HFF-Myc (cell line): ENCODE data around the gene DNER.

Source experiments
- DNase-seq: peaks from one replicate; pipeline ENCODE4 v3.0.0-alpha.2; 2011; ENCODE audit warnings: low read depth; ENCODE audit errors: extremely low read depth
- H3K4me3 ChIP-seq: replicated peaks from 2 replicates; pipeline ENCODE4 v1.5.1; 2011; ENCODE audit warnings: low read depth, mild to moderate bottlenecking, control low read depth, low read length
- TF ChIP-seq, protein P1 (sequence below): IDR thresholded peaks from 2 replicates; pipeline ENCODE4 v1.5.1; 2012; ENCODE audit warnings: mild to moderate bottlenecking, low read depth, low read length, control low read depth; ENCODE audit errors: missing control alignments

The DNER gene

DNA sequence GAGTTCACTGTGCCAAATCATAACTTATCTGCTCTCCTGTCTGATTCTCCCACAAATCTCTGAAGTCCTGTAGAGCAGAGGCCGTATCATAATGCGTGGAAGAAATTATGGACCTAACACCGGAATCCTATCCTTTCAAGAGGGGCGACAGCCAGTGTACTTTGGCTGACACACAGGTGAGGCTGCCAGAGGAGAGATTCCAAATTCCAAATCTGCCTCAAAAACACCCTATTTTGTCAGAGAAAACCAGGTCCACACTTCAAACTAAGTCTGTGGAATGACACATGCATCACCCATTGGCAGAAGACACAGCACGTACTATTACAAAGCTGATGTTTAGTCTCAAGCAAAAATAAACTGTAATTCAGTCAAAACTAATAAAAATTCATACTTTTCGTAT lies 304.1 kb downstream of the DNER start:
- TF ChIP-seq, protein P1, sequence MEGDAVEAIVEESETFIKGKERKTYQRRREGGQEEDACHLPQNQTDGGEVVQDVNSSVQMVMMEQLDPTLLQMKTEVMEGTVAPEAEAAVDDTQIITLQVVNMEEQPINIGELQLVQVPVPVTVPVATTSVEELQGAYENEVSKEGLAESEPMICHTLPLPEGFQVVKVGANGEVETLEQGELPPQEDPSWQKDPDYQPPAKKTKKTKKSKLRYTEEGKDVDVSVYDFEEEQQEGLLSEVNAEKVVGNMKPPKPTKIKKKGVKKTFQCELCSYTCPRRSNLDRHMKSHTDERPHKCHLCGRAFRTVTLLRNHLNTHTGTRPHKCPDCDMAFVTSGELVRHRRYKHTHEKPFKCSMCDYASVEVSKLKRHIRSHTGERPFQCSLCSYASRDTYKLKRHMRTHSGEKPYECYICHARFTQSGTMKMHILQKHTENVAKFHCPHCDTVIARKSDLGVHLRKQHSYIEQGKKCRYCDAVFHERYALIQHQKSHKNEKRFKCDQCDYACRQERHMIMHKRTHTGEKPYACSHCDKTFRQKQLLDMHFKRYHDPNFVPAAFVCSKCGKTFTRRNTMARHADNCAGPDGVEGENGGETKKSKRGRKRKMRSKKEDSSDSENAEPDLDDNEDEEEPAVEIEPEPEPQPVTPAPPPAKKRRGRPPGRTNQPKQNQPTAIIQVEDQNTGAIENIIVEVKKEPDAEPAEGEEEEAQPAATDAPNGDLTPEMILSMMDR: no peak
- H3K4me3 ChIP-seq: no peak overlapping the region
- no peak for DNase-seq

DNA sequence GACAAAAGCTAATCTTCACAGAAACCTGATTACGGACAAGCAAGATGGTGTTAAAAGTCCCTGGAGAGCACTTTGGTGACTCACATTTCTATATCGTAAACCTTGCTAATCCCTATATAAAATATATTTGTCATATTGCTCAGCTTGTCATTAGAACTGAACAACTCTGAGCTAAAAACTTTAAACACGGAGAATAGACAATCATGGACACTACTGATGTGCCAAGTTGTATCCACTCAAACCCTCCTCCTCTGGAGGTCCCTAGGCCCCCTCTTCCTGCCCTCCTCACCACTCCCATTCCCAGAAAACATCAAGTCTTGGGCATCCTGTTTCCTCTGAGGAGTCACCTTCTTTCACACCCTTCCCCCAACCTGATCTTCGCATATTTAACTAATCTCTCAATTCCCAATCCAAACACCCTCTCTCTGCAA lies 304.6 kb downstream of the DNER start:
- DNase-seq: no peak
- H3K4me3 ChIP-seq: no peak overlapping the region
- TF ChIP-seq, protein P1: no peak

DNA sequence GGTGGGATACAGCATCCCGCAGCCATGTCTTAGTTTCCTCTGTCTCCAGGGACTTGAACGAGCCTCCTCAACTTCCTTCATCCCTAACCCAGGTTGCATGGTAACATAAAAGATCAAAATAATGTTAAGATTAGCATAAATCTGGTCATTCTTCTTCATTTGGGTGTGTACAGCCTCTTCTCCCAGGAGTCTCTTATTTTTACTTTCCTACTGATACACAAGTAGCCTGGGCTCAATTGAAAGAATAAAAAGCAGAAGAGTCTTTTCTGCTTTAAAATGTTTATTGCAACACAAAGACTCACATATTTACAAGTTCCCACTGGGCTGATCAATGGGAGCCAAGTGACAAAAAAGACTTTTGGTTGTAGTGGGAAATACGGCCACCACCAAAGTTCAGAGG lies 305.4 kb downstream of the DNER start:
- no peak for DNase-seq
- no peak overlapping the region for H3K4me3 ChIP-seq
- TF ChIP-seq, protein P1: no peak

DNA sequence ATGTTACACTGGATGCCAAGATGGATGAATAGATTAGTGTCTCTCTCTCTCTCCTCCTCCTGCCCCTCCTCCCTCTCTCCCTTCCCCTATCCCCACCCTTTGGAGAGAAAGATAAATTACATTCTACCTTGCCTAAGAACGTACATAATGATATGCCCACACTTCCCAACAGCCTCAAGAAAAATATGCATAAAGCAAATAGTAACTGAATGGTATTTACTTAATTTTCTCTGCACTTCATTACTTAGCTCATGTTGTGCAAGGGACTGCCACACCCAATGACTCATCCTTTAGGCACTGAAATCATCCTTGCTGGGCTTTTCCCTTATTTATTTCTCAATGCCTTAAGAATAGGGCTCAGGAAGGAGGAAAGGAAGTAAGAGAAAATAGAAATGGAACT lies 306.0 kb downstream of the DNER start:
- H3K4me3 ChIP-seq: no peak overlapping the region
- peak; percentile 96 for DNase-seq
- TF ChIP-seq, protein P1: no peak

DNA sequence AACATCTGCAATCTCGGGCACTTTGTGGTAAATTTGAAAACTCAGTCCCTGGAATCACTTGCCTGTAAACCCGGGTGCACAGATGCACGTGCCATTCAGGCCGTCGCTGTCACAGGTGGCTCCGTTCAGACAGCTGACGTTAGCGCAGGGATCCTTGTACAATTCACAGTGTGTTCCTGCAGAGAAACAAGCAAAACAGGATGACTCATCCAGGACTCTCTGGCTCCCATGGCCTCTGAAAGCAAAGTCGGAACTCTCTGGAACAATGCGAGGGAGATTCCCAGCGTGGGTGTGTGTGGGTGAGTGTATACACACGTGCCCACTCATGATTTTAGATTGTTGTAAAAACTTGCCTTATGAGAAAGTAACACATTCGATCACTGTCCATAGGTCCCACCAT lies 307.2 kb downstream of the DNER start:
- DNase-seq: peak; percentile 88
- H3K4me3 ChIP-seq: no peak overlapping the region
- TF ChIP-seq, protein P1: no peak

DNA sequence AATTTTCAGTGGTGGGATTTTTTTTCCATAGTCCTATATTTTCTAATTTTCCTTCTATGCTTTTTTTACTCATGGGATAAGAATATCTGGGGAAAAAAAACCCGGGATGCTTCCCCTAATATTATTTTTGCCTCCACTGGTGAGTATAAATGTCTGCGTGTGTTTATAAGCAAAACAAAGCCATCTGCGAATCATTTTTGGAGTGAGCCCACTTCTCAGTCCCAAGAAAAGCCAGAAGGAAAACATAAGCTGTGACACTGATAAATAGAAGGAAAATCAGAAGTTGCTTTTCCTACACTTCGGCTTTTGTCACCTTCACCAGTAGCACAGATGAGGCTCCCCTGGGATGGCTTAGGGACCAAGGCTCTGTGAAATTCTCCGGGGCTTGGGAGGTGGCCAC lies 308.6 kb downstream of the DNER start:
- H3K4me3 ChIP-seq: no peak overlapping the region
- TF ChIP-seq, protein P1: no peak
- DNase-seq: no peak

DNA sequence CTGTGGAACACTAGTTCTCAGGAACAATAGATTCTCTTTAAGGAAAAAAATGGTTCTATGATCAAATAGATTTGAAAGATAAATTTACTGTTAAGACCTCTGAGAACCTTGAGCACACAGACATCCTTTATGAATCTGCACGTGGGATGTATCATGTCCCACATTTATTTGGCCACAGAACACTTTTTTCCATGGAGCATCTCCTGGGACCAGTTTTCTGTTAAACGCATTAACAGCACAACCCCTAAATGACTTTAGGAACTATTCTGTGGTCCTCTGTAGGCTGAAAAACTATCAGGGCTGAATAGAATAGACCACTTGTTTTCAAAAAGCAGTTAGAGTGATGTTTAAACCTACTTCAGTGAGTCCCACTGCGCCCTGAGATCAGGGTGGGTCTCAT lies 311.1 kb downstream of the DNER start:
- H3K4me3 ChIP-seq: no peak overlapping the region
- TF ChIP-seq, protein P1: no peak
- DNase-seq: no peak
